Pancreas (tissue), 10 donors: ENCODE results near the gene SMIM29. TPM values are rescaled to one million over a fixed set of nuclear protein-coding genes. Genes with fewer than 3 reads are reported as not detected.

Experiments
- ATAC-seq, 4 donors: fragments of 200-7000 bp; cut with Tn5 transposase; one replicate each; pipeline versions ENCODE4 v1.8.0 to v1.9.1; 2020; ENCODE audit warnings: mild to moderate bottlenecking in 4 of 4, moderate library complexity in 4 of 4
- DNase-seq, 6 donors: peaks; one replicate each; pipeline ENCODE4 v3.0.0-alpha.2; 2020
- FAIRE-seq: peaks from 2 replicates; lab custom pipeline; 2012; peaks lifted over from hg19 to GRCh38; lab: Jason Lieb, UNC
- H3K27ac ChIP-seq, 4 donors: fragments of 200-600 bp; sonication (generic); 1 replicate in 3 of 4; 2 replicates in 1 of 4; pipeline versions ENCODE4 v1.5.0 to v1.8.0; 2020
- H3K27me3 ChIP-seq, 4 donors: fragments of 200-600 bp; one replicate each; pipeline ENCODE4 v1.8.0; 2021
- H3K36me3 ChIP-seq, 3 donors: fragments of 200-600 bp; sonication (generic) in 1 of 3; one replicate each; pipeline versions ENCODE4 v1.5.0 to v1.8.0; 2020 to 2021
- H3K4me1 ChIP-seq, 3 donors: fragments of 200-600 bp; one replicate each; pipeline ENCODE4 v1.8.0; 2021
- H3K4me3 ChIP-seq, 4 donors: fragments of 200-600 bp; sonication (generic) in 2 of 4; one replicate each; pipeline versions ENCODE4 v1.5.0 to v1.8.0; 2020 to 2021
- H3K9me3 ChIP-seq, 4 donors: fragments of 200-600 bp; one replicate each; pipeline ENCODE4 v1.8.0; 2021
- WGBS, 2 donors: extraction: QIAGEN DNeasy Blood & Tissue Kit; methylation state at CpG; one replicate each; pipeline ENCODE4 v1.1.7; 2013; 5-methylcytosine and 5-hydroxymethylcytosine counted together
- intact Hi-C, 3 donors: fragments of 100-400 bp; cut with DNase I; formaldehyde crosslinking; loops; one replicate each; pipeline versions ENCODE4 v1.11.1 to v1.14.2; 2022
- polyA plus RNA-seq, 2 donors: library from polyadenylated mRNA; stranded (reverse); fragments of 200-250 nt; gene quantifications; one replicate each; pipeline ENCODE4 v1.2.3, GENCODE V29; 2013
- total RNA-seq, 6 donors: library from RNA; stranded (reverse); fragmentation: NEBNext Ultra II Directional in 4 of 6; extraction: Animal tissue kit (Norgen Biotek cat#: 25700) in 4 of 6; gene quantifications; one replicate each; pipeline versions ENCODE4 v1.2.1 to v1.2.4, GENCODE V29; 2021 to 2023
- TF ChIP-seq, protein P1 (sequence below), 4 donors: fragments of 200-600 bp; sonication (generic) in 3 of 4; IDR thresholded peaks; one replicate each; pipeline versions ENCODE4 v1.5.0 to v1.8.0; 2021; ENCODE audit warnings: antibody characterized with exemption in 4 of 4
- donor health status: healthy with polysubstance abuse.
- donor health status: DM: no; HTN: no; CAD: no; lungs with moderate emphysema.
- donor health status: DM: no; HTN: no; CAD: no.
- donor health status: control.
- donor health status: control.
- donor health status: Bipolar disorder and iron deficiency.
- donor health status: DM: yes; HTN: yes; CAD: no.
- donor health status: DM: no; HTN: no; CAD: no.
- donor health status: DM: no; HTN: no; CAD: no.
- donor health status: DM: yes; HTN: yes; CAD: no.

SMIM29 gene
- total and polyA plus RNA-seq, 8 donors: 5.9 to 35.0 (median 8.2) TPM

- no peak for DNase-seq
- TF ChIP-seq, protein P1, sequence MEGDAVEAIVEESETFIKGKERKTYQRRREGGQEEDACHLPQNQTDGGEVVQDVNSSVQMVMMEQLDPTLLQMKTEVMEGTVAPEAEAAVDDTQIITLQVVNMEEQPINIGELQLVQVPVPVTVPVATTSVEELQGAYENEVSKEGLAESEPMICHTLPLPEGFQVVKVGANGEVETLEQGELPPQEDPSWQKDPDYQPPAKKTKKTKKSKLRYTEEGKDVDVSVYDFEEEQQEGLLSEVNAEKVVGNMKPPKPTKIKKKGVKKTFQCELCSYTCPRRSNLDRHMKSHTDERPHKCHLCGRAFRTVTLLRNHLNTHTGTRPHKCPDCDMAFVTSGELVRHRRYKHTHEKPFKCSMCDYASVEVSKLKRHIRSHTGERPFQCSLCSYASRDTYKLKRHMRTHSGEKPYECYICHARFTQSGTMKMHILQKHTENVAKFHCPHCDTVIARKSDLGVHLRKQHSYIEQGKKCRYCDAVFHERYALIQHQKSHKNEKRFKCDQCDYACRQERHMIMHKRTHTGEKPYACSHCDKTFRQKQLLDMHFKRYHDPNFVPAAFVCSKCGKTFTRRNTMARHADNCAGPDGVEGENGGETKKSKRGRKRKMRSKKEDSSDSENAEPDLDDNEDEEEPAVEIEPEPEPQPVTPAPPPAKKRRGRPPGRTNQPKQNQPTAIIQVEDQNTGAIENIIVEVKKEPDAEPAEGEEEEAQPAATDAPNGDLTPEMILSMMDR (IDR thresholded peaks at IDR 0.05): no peak
- Histone ChIP-seq H3K9me3 (no peaks in the 10 kb centered on the region), H3K27ac (no peak overlapping the region), H3K4me1 (no peaks in the 10 kb centered on the region), H3K27me3 (no peaks in the 10 kb centered on the region), H3K36me3 (no peaks in the 10 kb centered on the region), H3K4me3 (no peak overlapping the region)
- ATAC-seq: no peak
- intact Hi-C loops: no loop called here
- no peak for FAIRE-seq
- 74 to 85% methylated on average over 8 of the region's 8 CpGs for WGBS, 2 donors
These were observed 18.9 kb downstream of the SMIM29 start for GRCh38 chr6:34229877-34230276.

DNA sequence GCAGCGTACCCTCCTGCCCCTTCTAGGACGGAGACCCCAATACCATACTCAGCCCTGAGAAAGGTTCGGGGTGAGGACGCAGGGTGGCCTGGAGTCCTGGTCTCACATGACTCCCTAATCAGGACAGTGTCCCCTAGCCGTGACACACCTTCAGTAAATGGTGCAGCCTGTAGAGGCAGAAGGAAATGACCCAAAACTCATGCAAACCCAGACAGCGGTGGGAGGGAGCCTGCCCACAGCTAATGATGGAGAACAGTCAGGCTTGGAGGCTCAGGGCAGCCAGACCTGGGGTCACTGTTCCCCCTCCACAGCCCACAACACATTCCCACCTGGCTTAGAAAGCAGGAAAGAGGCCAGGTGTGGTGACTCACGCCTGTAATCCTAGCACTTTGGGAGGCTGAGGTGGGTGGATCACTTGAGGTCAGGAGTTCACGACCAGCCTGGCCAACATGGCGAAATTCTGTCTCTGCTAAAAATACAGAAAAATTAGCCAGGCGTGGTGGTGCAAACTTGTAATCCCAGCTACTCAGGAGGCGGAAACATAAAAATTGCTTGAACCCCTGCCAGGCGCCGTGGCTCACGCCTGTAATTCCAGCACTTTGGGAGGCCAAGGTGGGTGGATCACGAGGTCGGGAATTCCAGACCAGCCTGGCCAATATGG, 20.9 kb downstream of the SMIM29 start:
- ATAC-seq (no peak), DNase-seq (no peak), FAIRE-seq (no peak)
- H3K4me1 ChIP-seq: peaks cover 0 to 5% (median 0%) of the 10 kb centered on the region in 3 donors
- no peak overlapping the region for H3K27ac ChIP-seq
- H3K27me3 ChIP-seq: no peaks in the 10 kb centered on the region
- 86 to 90% methylated on average over 16 of the region's 16 CpGs for WGBS, 2 donors
- intact Hi-C loops: no loop called here
- TF ChIP-seq, protein P1 (IDR thresholded peaks at IDR 0.05): no peak
- H3K9me3 ChIP-seq: no peaks in the 10 kb centered on the region
- H3K4me3 ChIP-seq: no peak overlapping the region
- no peaks in the 10 kb centered on the region for H3K36me3 ChIP-seq

DNA sequence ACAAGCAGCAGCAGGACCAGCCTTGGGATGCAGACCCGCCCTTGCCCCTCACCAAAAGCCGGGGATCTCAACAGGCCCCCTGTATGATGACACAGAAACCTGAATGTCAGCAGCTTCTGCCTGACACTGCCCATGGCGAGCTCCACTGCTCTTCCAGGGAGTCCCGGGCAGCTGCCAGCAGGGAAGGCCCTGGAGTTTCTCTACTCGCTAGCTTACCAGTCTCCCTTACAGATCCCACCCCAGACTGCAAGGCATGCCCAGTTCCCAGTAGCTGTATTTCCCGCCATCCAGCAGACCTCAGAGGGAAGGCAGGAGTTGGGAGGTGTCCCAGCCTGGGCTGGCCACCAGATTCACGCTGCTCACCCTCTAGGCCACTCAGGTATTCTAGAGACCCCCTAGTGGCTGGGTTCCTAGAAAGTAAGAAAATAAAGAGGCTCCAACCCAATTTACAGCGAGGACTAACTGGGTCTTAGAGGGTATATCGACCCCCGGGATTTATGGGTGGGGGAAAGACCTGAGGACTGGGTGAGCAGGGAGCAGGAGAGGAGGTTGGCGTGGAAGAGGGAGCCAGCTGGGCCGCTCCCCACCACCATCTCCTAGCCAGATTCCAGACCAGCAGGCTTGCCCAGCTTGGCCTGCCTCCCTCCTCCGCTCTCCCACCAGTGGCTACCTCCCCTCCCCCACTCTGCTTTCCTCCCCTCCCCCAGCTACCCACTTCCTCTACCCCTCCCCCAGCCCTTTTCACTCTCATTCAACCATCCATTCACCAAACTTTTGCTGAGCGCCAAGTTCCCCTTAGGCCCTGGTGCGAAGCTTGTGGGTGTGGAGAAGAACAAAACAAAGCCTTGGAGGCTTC, 21.8 kb downstream of the SMIM29 start:
- Histone ChIP-seq H3K4me3 (no peak overlapping the region), H3K36me3 (no peaks in the 10 kb centered on the region), H3K27ac (no peak overlapping the region), H3K9me3 (no peaks in the 10 kb centered on the region), H3K27me3 (no peaks in the 10 kb centered on the region), H3K4me1 (peaks cover 0 to 5% (median 0%) of the 10 kb centered on the region in 3 donors)
- TF ChIP-seq, protein P1 (IDR thresholded peaks at IDR 0.05): no peak
- ATAC-seq (no peak), FAIRE-seq (no peak), DNase-seq (no peak)
- WGBS, 2 donors: 89 to 91% methylated on average over 15 of the region's 15 CpGs
- intact Hi-C loops: no loop called here

DNA sequence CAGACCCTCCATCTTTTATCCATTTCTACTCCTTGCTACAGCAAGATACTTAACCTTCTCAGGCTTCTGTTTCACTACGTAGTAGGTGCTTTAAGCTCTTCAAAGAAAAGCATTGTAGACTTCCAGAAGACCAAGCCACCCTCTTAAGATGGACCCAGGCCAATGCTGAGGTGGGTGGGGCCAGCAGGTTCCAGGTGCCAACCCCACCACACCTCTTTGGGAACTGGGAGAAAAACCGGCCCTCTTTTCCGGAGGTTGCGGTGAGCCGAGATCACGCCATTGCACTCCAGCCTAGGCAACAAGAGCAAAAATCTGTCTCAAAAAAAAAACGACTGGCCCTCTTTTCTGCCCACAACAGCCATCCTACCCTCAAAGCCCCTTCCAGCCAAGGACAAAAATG, 22.7 kb downstream of the SMIM29 start:
- H3K36me3 ChIP-seq: no peaks in the 10 kb centered on the region
- H3K4me1 ChIP-seq: peaks cover 0 to 5% (median 0%) of the 10 kb centered on the region in 3 donors
- no peak for FAIRE-seq
- H3K4me3 ChIP-seq: no peak overlapping the region
- H3K27ac ChIP-seq: no peak overlapping the region
- intact Hi-C loops: no loop called here
- 76 to 83% methylated on average over 7 of the region's 7 CpGs for WGBS, 2 donors
- no peak for ATAC-seq
- TF ChIP-seq, protein P1 (IDR thresholded peaks at IDR 0.05): no peak
- no peaks in the 10 kb centered on the region for H3K9me3 ChIP-seq
- no peaks in the 10 kb centered on the region for H3K27me3 ChIP-seq
- DNase-seq: no peak
